NCI-H510A (cell line): ENCODE measurements around the gene LRFN2.

Source experiments
- DNase-seq: peaks from one replicate; lab custom pipeline; 2025; lab: John Stamatoyannopoulos, UW

LRFN2 gene

DNA sequence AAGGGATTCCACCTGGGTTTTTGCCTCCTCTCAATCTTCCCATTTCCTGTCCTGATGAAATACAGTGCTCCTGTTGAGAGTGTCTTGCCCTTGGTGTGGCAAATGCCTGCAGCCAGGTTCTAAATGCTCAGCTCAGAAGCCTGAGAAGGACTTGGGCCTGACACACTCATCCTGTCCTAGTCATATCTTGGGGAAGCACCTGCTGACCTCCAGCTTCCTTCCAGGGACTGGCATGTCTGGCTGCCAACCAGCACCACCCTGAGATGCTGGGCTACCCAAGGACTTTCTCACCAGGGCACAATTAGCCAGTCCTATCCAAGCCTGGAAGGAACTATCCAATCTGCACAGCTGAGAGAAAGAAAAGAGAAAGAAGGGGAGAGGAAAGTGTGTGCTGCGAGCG lies 43.4 kb downstream of the LRFN2 start:
- no peak for DNase-seq

GRCh38 chr6:40543146-40543545 lies 44.0 kb downstream of the LRFN2 start:
- no peak for DNase-seq

DNA sequence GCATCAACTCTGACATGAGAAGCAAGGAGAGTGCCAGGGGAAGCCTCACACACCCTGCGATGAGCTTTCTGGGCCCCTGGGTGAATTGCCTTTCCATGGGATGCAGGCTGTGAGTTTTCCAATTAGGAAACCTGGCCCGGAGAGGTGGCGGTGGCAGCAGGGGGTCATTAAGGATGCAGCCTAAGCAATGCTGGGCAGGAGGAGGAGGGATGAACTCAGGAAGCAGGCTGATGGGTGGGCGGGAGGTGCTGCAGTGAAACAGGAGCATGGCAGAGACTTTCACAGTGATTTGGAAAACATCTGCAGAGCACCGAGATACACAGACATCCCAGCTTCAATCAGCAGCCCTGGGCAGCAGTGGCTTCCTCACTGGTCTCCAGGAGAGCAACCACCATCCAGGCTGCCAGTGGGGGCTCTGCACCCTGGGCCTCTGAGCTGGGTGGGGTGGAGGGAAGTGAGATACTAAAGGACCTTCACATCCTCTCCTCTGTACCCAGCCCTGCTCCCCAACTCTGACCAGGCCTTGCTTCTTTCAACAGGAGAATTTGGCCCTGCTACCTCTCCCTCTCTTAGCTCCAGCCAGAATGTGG lies 44.9 kb downstream of the LRFN2 start:
- DNase-seq: no peak

GRCh38 chr6:40541556-40542174 lies 45.5 kb downstream of the LRFN2 start:
- DNase-seq: no peak

- DNase-seq: no peak
Observed at GRCh38 chr6:40540790-40541189, 46.4 kb downstream of the LRFN2 start.

GRCh38 chr6:40539853-40540252 lies 47.3 kb downstream of the LRFN2 start:
- DNase-seq: no peak

- no peak for DNase-seq
Observed at GRCh38 chr6:40538556-40538955, 48.6 kb downstream of the LRFN2 start.

DNA sequence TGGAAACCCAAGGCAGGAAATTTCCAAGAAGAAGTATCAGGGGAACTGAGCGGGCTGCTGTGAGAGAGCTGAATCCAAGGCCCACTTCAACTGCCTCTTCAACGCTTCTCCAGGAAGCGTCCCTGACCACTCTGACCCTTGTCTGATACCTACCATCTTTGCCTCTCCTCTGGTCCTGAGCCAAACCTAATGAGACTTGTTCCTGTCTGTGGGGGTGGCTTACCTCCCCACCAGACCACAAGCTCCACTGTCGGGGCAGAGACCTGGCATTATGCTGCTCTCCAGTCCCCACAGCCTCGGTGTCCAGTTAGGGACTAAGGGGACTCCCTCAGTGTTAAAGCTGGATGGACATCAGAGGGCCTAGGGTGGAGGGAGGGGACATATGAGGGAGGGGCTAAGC lies 49.7 kb downstream of the LRFN2 start:
- DNase-seq: no peak

- no peak for DNase-seq
Observed at GRCh38 chr6:40536442-40536841, 50.7 kb downstream of the LRFN2 start.

GRCh38 chr6:40535819-40536380 lies 51.3 kb downstream of the LRFN2 start:
- no peak for DNase-seq

- no peak for DNase-seq
Observed at GRCh38 chr6:40535110-40535818, 51.9 kb downstream of the LRFN2 start.

- DNase-seq: no peak
Observed at GRCh38 chr6:40532349-40533000, 54.7 kb downstream of the LRFN2 start.

DNA sequence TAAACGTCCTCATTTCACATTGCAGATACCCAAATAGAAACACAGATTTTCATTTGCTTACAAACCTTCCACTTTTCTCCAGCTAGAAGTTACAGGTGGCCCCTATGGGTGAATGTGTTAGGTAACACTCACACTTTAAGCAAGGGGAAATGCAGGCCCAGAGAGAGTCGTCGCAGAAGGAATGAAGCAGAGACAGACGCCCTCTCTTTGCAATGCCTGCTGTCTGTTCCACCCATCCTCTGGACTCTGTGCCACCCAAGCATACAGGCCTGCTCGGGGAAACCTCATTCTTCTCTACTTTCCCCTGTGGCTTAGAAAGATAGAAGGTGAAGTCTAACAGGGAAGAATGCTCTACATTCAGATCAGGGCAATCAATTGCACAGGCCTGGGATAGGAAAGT lies 57.2 kb downstream of the LRFN2 start:
- no peak for DNase-seq

DNA sequence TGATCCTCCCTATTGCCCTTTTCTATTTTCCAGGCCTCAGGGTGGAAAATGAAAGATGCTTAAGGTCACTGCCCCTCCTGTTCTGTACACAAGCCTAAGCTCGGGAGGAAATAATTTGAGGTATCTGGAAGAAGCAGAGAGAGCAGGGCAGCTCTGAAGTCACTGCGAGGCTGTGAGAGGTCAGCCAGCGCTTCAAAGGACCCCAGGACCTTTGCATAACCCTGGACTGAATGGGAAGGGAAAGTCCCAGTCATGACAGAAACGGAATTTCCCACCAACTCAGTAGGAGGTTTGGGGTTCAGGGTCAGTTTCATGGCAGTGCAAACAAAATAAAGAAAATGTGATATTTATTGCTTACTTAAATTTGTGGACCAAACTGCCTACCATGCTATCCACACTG lies 58.1 kb downstream of the LRFN2 start:
- no peak for DNase-seq

DNA sequence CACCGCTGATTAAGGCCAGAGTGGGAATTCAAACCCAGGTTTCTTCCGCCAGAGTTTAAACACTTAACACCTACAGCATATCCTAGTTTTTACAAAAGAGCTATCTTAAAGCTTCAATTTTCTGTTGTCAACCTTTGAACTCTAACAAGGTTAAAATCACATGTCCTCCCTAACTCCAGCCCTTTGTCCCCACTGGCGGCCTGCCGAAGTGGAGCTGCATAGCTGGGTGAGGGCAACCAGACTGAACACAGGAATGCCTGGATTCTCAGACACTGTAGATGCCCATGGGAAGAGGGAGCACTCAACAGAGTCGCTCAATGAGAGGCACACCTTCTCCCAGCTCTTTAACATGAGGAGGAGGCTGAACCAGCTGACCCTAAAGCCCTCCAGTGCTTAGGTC lies 59.1 kb downstream of the LRFN2 start:
- DNase-seq: no peak

DNA sequence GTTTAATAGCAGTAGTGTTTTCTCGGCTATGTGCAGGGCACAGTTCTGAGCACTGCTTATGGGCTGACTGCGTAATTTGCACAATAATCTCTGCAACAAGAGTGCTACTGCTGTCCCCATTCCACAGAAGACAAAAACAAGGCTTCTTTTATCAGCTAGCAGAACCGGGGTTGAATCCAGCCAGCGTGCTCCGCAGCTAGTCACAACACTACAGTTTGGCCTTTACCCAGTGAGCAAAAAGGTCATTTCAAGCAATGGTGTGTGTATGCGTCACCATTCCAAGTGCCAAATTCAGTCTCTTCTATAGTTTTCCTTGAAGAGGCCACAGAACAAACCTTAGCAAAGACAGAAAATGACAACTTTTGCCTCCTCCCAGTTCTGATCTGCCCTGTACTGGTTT lies 61.1 kb downstream of the LRFN2 start:
- no peak for DNase-seq

DNA sequence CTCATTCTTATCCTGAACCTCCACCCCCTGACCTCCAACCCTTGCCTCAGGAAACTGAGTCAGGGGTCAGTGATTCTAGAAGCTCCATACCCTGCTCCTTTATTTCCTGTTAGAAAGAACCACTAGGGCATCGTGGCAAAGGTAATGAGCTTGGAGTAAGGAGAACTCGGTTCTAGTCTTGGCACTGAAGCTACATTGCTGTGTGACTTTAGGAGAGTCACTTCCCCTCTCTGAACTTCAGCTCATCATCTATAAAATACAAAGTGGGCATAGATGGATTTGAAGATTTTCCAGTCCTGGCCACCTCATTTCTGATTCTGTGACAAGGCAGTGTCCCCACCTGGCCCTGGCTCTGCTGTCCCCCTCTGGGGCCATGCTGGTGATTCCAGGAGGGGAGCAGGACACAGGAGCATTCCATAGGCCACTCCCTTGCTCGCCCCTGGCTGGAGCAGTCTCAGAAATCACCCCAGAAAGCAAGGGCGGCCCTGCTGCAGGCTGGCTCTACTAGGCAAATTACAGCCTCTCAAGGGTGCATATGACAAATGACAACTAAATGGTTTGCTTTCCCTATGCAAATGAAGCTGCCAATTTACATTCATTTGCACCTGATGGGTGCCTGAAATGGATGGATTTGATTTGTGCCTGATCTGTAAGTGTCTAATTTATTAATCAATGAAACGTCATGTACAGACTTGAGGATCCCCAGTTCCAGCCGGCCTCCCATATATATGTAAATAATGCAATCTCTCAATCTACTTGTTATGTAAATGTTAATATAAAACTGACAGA lies 62.2 kb downstream of the LRFN2 start:
- no peak for DNase-seq

- DNase-seq: no peak
Observed at GRCh38 chr6:40523505-40524172, 63.5 kb downstream of the LRFN2 start.

DNA sequence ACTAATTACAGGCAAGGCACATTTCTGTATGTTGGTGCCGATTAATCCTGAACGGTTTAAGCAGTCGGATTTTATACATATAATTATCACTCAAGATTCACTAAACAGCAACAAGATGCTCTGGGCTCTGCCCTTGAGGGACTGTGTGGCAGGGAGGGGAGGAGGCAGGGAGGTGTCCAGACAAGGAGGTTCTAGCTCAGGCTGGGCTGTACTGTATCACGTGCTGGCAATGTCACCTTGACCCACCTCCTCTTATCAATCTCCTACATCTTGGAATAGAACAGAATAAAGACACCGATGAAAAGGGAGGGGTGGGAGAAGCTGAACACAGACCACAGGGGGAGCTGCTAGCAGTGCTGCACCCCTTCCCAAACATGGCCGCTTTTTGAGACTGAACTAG lies 65.7 kb downstream of the LRFN2 start:
- DNase-seq: no peak

DNA sequence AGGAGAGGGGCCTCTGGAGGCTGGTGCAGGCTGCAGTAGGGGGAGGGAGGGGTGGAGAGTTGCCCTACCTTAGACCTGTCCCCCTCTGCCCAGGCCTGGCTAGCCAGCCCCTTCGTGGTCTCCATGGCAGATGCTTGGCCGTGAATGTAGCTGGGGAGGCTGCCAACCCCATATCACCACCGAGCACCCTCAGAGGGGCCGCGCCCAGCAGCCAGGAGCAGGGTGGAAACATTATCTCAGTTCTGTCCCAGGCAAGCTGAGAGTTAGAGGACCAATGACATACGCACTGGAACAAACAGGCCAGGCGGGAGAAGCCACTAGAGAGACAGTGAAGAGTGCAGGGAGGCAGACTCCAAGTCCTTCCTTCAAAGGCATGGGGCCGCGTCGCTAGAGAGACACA lies 66.5 kb downstream of the LRFN2 start:
- DNase-seq: peak; percentile 68

DNA sequence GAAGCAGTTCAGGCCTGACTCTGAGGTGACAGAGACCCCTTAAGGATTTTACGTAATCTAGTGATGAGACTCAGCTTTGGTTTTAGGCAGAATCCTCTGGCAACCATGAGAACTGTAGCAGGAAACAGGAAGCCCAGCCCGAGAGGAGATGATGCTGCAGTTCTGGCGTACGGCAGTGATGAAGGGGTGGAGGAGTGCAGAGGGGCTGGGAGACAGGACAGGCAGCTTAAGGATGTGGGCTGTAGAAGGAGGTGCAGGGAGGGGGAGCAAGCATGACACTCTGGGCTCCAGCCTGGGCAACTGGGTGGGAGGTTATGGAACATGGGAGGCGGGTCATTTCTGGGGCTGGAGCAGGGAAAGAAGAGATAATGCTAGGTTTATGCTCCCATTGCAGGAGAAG lies 67.1 kb downstream of the LRFN2 start:
- DNase-seq: no peak
